ENCODE results near the gene FARS2.
A peak's percentile ranks its signal among the peaks of the same experiment; 100 is the strongest.

The FARS2 gene

DNA sequence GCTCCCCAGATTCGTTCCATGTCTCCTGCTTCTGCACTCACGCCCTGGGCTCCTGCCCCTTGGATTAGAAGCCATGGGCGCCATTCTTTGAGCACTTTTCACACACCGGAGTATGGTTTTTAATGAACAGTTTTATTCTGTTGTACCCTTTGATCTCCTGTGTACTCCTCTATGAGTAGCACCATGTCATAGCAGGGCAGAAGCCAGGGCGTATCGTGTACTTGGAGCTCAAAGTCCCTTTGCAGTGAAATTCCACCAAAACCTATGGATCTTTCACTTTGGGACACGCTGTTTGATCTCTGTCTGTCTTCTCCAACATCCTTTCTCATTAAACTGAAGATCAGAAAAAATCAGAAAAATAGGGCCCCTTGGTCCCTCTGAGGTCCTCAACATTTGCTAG is 470.1 kb downstream of the FARS2 start:
- peak; percentile 22 for DNase-seq (ENCODE audit: low spot score)

DNA sequence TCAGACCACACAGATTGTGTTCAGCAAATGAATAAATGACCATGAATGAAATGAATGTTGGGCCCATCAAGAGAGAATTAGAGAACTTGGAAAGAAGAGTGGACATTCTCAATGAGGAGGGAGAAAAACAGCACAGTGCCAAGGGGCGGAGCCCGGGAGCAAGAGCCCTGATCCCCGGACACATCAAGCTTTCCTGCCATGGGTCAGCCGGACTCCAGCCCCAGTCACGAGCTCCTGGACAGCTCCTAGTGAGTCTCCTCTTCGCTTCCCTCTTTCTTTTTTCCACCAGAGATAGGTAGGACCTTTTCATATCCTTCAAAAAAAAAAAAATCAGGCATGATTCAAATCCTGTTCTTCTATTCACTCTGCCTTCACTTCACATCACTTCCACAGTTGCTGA is 471.2 kb downstream of the FARS2 start:
- no peak for DNase-seq (ENCODE audit: low spot score)

- no peak for DNase-seq (ENCODE audit: low spot score)
These were observed 474.9 kb downstream of the FARS2 start for GRCh38 chr6:5736016-5736738.

GRCh38 chr6:5737460-5737859 is 476.1 kb downstream of the FARS2 start:
- no peak for DNase-seq (ENCODE audit: low spot score)

DNA sequence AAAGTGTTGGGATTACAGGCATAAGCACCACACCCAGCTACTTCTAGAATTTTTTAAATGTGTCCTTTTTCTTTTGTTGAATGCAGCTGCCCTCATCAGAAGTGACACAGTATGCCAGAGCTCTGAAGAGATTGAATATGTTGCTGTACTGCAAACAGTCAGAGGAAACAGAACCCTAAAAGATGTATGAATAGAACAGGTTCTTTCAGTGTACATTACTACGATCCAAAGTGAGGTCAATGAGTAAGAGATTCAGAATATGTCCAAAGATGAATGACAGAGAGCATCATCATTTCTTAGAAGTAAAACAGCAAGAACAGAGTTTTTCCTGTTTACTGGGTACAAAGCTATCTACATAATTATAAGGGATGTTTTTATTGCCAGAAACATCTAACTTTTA is 476.9 kb downstream of the FARS2 start:
- DNase-seq (ENCODE audit: low spot score): no peak

- DNase-seq (ENCODE audit: low spot score): no peak
These were observed 483.2 kb downstream of the FARS2 start for GRCh38 chr6:5744497-5744896.

GRCh38 chr6:5745081-5745480 is 483.8 kb downstream of the FARS2 start:
- DNase-seq (ENCODE audit: low spot score): no peak

DNA sequence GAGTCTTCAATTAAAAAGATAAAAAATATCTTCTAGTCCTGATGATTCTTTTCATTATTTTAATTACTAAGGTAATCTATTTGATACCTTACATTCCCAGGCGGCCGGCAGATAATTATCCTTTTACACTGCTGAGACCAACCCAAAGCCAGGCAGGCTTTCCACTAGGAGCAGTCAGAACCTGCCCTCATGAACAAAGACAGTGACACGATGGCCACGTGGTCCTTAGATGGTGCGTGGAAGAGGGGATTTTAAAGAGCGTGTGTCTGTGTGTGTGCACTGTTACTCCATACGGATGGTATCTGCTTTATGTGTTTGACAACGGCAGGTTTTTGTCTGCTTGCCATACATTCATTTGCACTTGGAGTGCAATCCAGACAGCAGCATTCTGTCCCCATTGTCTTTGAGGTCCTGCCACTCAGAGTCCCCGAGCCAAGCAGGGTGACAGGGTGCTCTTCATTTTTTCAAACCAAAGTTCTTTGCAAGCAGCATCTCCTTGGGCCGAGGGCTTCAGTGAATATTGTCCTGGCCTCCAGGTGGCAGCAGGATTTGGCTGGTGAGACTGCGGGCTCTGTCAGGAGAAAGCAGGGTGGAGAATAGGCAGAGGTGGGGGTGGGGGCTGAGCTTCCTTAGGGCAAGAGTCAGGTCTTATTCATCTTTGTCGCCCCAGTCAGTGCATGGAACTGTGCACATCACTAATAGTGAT is 484.9 kb downstream of the FARS2 start:
- no peak for DNase-seq (ENCODE audit: low spot score)

DNA sequence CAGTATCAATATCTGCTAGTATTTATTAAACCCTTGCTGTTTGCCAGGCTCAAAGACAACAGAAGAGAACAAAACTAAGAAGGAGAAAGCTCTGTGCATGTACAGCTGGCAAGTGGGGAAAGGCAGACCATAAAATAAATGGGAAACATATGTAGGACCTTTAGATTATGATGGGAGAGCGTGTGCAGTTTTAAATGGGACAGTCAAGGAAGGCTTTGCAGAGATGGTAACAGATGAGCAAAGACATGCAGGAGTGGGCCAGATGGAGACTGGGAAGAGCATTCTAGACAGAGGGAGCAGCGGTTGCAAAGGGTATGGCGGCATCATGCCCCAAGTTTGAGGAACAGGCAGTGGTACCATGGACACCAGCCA is 485.4 kb downstream of the FARS2 start:
- DNase-seq (ENCODE audit: low spot score): no peak

- no peak for DNase-seq (ENCODE audit: low spot score)
These were observed 486.1 kb downstream of the FARS2 start for GRCh38 chr6:5747379-5747778.

DNA sequence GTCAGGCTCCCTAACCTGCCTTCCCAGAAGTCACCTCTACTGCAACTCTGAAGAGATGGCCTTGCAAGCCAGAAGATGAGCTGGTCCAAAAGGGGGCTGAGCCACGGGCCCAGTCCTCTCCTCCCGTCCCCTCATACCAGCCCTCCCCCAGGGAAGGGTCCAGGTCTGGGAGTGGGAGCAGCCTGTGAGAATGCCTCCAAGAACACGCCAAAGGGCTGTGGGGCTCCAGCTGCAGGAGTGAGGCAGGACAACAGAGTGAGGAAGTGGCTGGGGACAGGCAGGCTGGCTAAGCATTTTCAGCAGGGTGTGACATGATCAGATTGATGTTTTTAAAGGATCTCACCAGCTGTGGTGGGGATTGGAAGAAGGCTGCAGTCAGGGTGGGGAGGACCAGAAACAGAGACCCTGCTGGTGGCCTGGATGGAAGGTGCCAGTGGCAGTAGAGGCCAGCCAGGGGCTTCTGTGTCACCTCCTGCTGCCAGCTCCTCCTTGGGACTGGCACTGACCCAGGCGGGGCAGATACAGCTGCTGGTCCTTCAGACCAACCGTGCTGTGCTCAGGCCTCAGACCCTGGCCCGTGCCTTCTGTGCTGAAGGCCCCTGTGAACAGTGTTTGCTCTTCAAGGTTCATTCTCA is 487.8 kb downstream of the FARS2 start:
- DNase-seq (ENCODE audit: low spot score): no peak

DNA sequence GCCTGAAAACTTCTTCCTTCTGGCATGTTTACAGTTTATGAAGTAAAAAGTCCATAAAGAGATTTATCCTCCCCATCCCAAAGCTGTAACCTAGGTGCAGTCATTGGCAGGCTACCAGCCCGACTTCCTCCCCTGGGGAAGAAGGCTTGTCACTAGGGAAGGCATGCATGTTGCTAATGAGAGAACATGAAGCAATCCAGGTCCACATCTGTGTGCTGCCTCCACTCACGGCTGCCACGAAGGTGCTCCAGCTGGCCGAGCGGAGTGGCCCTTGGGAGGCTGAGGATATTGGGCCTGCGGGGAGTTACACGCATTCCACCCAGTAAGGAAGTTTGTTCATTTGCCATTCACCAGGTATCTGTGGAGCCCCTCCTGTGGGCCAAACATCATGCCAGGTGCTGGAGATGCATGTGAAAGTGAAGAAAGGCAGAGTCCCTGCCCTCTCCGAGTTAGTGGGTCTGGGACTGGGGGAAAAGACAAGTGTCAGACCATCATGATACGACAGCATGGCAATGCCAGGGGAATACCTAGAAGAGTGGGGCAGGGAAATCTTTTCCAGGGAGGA is 488.4 kb downstream of the FARS2 start:
- no peak for DNase-seq (ENCODE audit: low spot score)

GRCh38 chr6:5751525-5752390 is 490.4 kb downstream of the FARS2 start:
- DNase-seq (ENCODE audit: low spot score): no peak

DNA sequence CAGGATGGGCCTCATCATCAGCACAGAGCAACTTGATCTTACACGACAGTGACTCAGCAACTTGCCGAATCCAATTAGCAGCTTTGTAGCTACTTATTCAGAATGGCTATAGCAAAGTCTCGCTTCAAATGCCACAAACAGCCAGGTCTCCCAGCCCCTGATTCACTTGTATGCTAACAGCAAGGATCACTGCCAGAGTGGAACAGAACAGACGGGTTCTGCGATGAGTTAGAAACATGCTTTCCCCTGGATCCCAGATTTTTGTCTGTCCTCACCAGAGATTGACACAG is 491.0 kb downstream of the FARS2 start:
- no peak for DNase-seq (ENCODE audit: low spot score)

DNA sequence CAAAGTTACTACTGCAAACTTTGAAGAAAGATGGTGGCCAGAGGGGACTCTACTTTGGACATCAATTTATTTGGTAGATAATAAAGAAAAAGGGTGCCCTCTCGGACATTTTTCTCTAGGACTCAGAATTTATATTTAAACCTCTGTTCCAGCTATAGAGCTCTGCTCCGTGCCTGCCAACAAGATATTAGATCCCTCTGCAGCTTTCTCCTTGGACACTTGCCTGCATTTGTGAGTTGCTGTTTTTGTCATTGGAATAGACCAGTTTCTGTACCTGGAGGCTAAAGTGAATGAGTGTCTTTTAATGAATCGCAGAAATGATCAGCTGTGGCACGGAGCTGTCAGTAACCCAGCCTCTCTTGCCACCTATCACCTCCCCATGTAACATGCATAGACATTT is 491.9 kb downstream of the FARS2 start:
- no peak for DNase-seq (ENCODE audit: low spot score)

GRCh38 chr6:5754904-5755303 is 493.6 kb downstream of the FARS2 start:
- DNase-seq (ENCODE audit: low spot score): no peak

GRCh38 chr6:5759571-5759970 is 498.3 kb downstream of the FARS2 start:
- DNase-seq (ENCODE audit: low spot score): no peak

GRCh38 chr6:5761370-5761769 is 500.1 kb downstream of the FARS2 start:
- DNase-seq (ENCODE audit: low spot score): no peak

GRCh38 chr6:5762561-5762968 is 501.3 kb downstream of the FARS2 start:
- no peak for DNase-seq (ENCODE audit: low spot score)

DNA sequence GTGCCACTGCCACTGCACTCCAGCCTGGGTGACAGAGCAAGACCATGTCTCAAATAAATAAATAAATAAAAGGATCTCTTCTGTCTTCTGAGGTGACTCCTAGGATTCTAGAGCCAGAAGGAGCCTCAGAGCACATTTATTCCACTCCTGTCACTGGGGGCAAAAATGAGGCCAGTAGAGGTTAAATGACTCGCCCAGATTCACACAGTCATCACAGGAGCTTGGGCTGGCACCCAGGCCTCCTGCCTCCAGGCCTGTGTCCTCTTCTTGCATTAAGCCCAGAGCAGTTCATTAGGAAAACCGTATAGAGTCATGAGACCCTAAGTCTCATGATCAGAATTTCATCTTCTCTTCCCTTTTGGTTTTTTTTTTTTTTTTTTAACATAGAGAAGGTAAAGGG is 502.1 kb downstream of the FARS2 start:
- no peak for DNase-seq (ENCODE audit: low spot score)

GRCh38 chr6:5763871-5764270 is 502.6 kb downstream of the FARS2 start:
- DNase-seq (ENCODE audit: low spot score): no peak

DNA sequence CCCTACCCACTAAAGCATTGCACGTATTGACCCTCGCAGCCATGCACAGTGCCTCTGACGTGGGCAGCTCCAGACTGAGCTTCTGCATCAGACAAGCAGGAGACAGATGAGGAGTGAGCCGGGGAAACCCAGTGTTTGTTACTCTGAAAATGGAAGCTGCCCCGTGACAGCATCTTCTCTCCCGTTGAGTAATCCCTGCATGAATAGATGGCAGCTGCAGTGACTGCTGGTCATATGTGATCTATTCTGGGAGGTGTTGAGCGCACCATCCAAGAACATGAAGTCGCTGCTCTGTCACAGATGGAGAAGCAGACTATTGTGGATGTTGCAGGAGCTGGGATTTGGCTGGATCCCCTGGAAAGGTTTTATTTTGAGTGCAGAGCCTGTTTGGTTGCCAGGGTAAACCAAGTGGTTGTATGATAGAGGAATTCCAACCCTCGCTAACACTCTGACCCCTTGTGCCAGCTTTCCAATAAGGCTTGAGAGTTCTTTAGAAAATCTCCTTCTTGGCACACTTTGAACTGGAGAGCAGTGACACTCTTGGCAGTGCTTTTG is 503.2 kb downstream of the FARS2 start:
- no peak for DNase-seq (ENCODE audit: low spot score)
